A549 (cell line): ENCODE measurements around the gene XYLT1. TPM values are rescaled to one million over a fixed set of nuclear protein-coding genes. Genes with fewer than 3 reads are reported as not detected.

Source experiments
- ATAC-seq, 2 experiments: fragments of 200-7000 bp in 1 of 2; fragments of >200 bp in 1 of 2; cut with Nextera tagmentation in 1 of 2; cut with Tn5 transposase in 1 of 2; 3 replicates each; pipeline versions ENCODE4 v1.8.0 to v1.9.1; 2018 to 2020; ENCODE audit warnings: mild to moderate bottlenecking in 1 of 2, moderate library complexity in 1 of 2
- CTCF ChIA-PET: fragments of 300-600 bp; sonication (Branson Sonifier 250); formaldehyde crosslinking; extraction: SDS; loops from one replicate; lab custom pipeline; 2021; ENCODE audit warnings: antibody characterized with exemption, inconsistent platforms; lab: Yijun Ruan, JAX
- POLR2A ChIA-PET: fragments of 350-600 bp; formaldehyde crosslinking; extraction: SDS; loops from one replicate; lab custom pipeline; 2021; ENCODE audit warnings: antibody characterized with exemption, inconsistent platforms; lab: Yijun Ruan, JAX
- DNase-seq, 2 experiments: peaks; one replicate each; pipeline versions ENCODE4 v3.0.0 to v3.0.0-alpha.2; 2011 to 2016; ENCODE audit warnings: low read depth in 1 of 2, low spot score in 1 of 2
- FAIRE-seq: peaks from 2 replicates; lab custom pipeline; 2011; peaks lifted over from hg19 to GRCh38; lab: Jason Lieb, UNC
- H3K27ac ChIP-seq, 2 experiments: fragments of >200 bp; sonication (Bioruptor Twin); formaldehyde crosslinking; 3 replicates each; pipeline ENCODE4 v1.5.1; 2016 to 2017
- H3K4me1 ChIP-seq: fragments of >200 bp; sonication (Bioruptor Twin); formaldehyde crosslinking; 3 replicates; pipeline ENCODE4 v1.6.1; 2016
- H3K4me2 ChIP-seq: fragments of >200 bp; sonication (Bioruptor Twin); formaldehyde crosslinking; 3 replicates; pipeline ENCODE4 v1.6.1; 2016
- H3K4me3 ChIP-seq: fragments of >200 bp; sonication (Bioruptor Twin); formaldehyde crosslinking; 3 replicates; pipeline ENCODE4 v1.5.1; 2016
- H3K9me3 ChIP-seq: fragments of >200 bp; sonication (Bioruptor Twin); formaldehyde crosslinking; 3 replicates; pipeline ENCODE4 v1.6.1; 2016
- BCL3 ChIP-seq: fragments of >200 bp; sonication (Bioruptor Twin); formaldehyde crosslinking; IDR thresholded peaks from 3 replicates; pipeline ENCODE4 v1.6.1; 2016
- BHLHE40 ChIP-seq: IDR thresholded peaks from 2 replicates; pipeline ENCODE4 v1.6.1; 2012; ENCODE audit warnings: low read depth, low read length, inconsistent platforms
- CEBPB ChIP-seq, 2 experiments: fragments of >200 bp in 1 of 2; sonication (Bioruptor Twin) in 1 of 2; formaldehyde crosslinking in 1 of 2; IDR thresholded peaks; 2 replicates each; pipeline ENCODE4 v1.6.1; 2012 to 2016
- CHD2 ChIP-seq: fragments of 150-350 bp; IDR thresholded peaks from 2 replicates; pipeline ENCODE4 v1.6.1; 2014; ENCODE audit warnings: low read length; ENCODE audit not compliant: partially characterized antibody
- FOSB ChIP-seq: fragments of 250-450 bp; sonication (Bioruptor Pico); IDR thresholded peaks from 2 replicates; pipeline ENCODE4 v1.5.0; 2020; ENCODE audit warnings: mild to moderate bottlenecking, moderate library complexity
- FOSL2 ChIP-seq, 2 experiments: fragments of 450-650 bp in 1 of 2; fragments of >200 bp in 1 of 2; sonication (Bioruptor Twin) in 1 of 2; formaldehyde crosslinking; IDR thresholded peaks; 2 replicates each; pipeline versions ENCODE4 v1.5.0 to v1.6.1; 2016 to 2020; ENCODE audit warnings: mild to moderate bottlenecking in 1 of 2, moderate library complexity in 1 of 2
- GATA3 ChIP-seq: IDR thresholded peaks from 2 replicates; pipeline ENCODE4 v1.6.1; 2012; ENCODE audit warnings: borderline replicate concordance
- HDAC2 ChIP-seq: fragments of 200-600 bp; sonication (generic); IDR thresholded peaks from 2 replicates; pipeline ENCODE4 v1.6.1; 2016
- HOXB13 ChIP-seq: fragments of 250-450 bp; sonication (Bioruptor Pico); IDR thresholded peaks from 2 replicates; pipeline ENCODE4 v1.5.0; 2020; ENCODE audit warnings: low read depth, mild to moderate bottlenecking, moderate library complexity
- KDM5A ChIP-seq: fragments of 200-600 bp; sonication (generic); IDR thresholded peaks from 2 replicates; pipeline ENCODE4 v1.6.1; 2016; ENCODE audit warnings: antibody characterized with exemption, mild to moderate bottlenecking
- NPAS2 ChIP-seq: fragments of 250-450 bp; sonication (Bioruptor Pico); IDR thresholded peaks from 2 replicates; pipeline ENCODE4 v1.8.0; 2022; ENCODE audit warnings: mild to moderate bottlenecking, moderate library complexity, borderline replicate concordance
- PHF8 ChIP-seq: fragments of 200-600 bp; sonication (generic); IDR thresholded peaks from 2 replicates; pipeline ENCODE4 v1.6.1; 2016; ENCODE audit warnings: low read depth, mild to moderate bottlenecking, antibody characterized with exemption, moderate library complexity, borderline replicate concordance
- POLR2A ChIP-seq: IDR thresholded peaks from 2 replicates; pipeline ENCODE4 v1.6.1; 2012; ENCODE audit warnings: mild to moderate bottlenecking, low read length
- RAD21 ChIP-seq, 2 experiments: fragments of >200 bp in 1 of 2; sonication (Bioruptor Twin) in 1 of 2; formaldehyde crosslinking in 1 of 2; IDR thresholded peaks in 1 of 2; conservative IDR thresholded peaks in 1 of 2; 2 replicates in 1 of 2; 3 replicates in 1 of 2; pipeline ENCODE4 v1.6.1; 2012 to 2018; ENCODE audit warnings: inconsistent platforms in 1 of 2
- RARB ChIP-seq: fragments of 250-450 bp; sonication (Bioruptor Pico); IDR thresholded peaks from 2 replicates; pipeline ENCODE4 v1.8.0; 2021; ENCODE audit warnings: mild to moderate bottlenecking, moderate library complexity
- REST ChIP-seq: fragments of 200-600 bp; sonication (generic); IDR thresholded peaks from 2 replicates; pipeline ENCODE4 v1.6.1; 2016; ENCODE audit warnings: antibody characterized with exemption, mild to moderate bottlenecking, moderate library complexity
- SREBF2 ChIP-seq: fragments of 450-650 bp; IDR thresholded peaks from 2 replicates; pipeline ENCODE4 v1.6.1; 2014; ENCODE audit warnings: mild to moderate bottlenecking, moderate library complexity
- ZNF302 ChIP-seq: fragments of 250-450 bp; sonication (Bioruptor Pico); IDR thresholded peaks from 2 replicates; pipeline ENCODE4 v1.9.0; 2021; ENCODE audit warnings: inconsistent platforms, mild to moderate bottlenecking, moderate library complexity
- whole genome bisulfite sequencing: methylation state at CpG from one replicate; pipeline ENCODE4 v1.1.6; 2017; ENCODE audit errors: missing lambda C conversion rate; 5-methylcytosine and 5-hydroxymethylcytosine counted together
- polyA plus RNA-seq, 4 experiments: library from polyadenylated mRNA; depleted of rRNA in 3 of 4; stranded (reverse); fragments of >200 nt; fragmentation: RNase III in 1 of 4; extraction: RNeasy Plus Mini Kit Qiagen cat#74134 plus additional on column Dnase treatment in 1 of 4; gene quantifications; 2 replicates in 3 of 4; 3 replicates in 1 of 4; pipeline ENCODE4 v1.2.3, GENCODE V29; 2011 to 2017
- TF ChIP-seq, protein P1 (sequence below): fragments of >200 bp; sonication (Bioruptor Twin); formaldehyde crosslinking; IDR thresholded peaks from 3 replicates; pipeline ENCODE4 v1.5.1; 2016
- TF ChIP-seq, protein P2 (sequence below): fragments of 250-450 bp; sonication (Bioruptor Pico); IDR thresholded peaks from 2 replicates; pipeline ENCODE4 v1.5.0; 2020; ENCODE audit warnings: low read depth, mild to moderate bottlenecking, moderate library complexity

Gene XYLT1
- polyA plus RNA-seq, 2 of the 4 experiments (the other 2 are of a cell fraction) = 0.78 to 0.88 TPM

GRCh38 chr16:17228708-17229055 is 242.1 kb downstream of the XYLT1 start:
- H3K4me1 ChIP-seq = no peaks in the 10 kb centered on the region
- H3K4me2 ChIP-seq = no peak overlapping the region
- H3K27ac ChIP-seq = no peak overlapping the region
- ChIA-PET POLR2A (no interaction called here), CTCF (no interaction called here)
- H3K9me3 ChIP-seq = no peaks in the 10 kb centered on the region
- H3K4me3 ChIP-seq = no peak overlapping the region
- TF ChIP-seq POLR2A = no peak
- no peak for TF ChIP-seq REST
- TF ChIP-seq FOSB (CRISPR knock-in tag) = no peak
- TF ChIP-seq BCL3 = no peak
- TF ChIP-seq CEBPB (IDR thresholded peaks at IDR 0.05) = no peak
- TF ChIP-seq, protein P1, sequence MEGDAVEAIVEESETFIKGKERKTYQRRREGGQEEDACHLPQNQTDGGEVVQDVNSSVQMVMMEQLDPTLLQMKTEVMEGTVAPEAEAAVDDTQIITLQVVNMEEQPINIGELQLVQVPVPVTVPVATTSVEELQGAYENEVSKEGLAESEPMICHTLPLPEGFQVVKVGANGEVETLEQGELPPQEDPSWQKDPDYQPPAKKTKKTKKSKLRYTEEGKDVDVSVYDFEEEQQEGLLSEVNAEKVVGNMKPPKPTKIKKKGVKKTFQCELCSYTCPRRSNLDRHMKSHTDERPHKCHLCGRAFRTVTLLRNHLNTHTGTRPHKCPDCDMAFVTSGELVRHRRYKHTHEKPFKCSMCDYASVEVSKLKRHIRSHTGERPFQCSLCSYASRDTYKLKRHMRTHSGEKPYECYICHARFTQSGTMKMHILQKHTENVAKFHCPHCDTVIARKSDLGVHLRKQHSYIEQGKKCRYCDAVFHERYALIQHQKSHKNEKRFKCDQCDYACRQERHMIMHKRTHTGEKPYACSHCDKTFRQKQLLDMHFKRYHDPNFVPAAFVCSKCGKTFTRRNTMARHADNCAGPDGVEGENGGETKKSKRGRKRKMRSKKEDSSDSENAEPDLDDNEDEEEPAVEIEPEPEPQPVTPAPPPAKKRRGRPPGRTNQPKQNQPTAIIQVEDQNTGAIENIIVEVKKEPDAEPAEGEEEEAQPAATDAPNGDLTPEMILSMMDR = no peak
- no peak for TF ChIP-seq BHLHE40
- no peak for TF ChIP-seq RAD21 (conservative IDR thresholded peaks at IDR 0.05 in 1 of 2, IDR thresholded peaks at IDR 0.05 in 1 of 2)
- TF ChIP-seq RARB (CRISPR knock-in tag) = no peak
- TF ChIP-seq, all 56 proteins: peak for 0
- DNase-seq = no peak
- WGBS = 4% methylated on average over 1 of the region's 1 CpG
- no peak for ATAC-seq
- no peak for FAIRE-seq

- TF ChIP-seq NPAS2 (CRISPR knock-in tag) (no peak), CEBPB (IDR thresholded peaks at IDR 0.05) (no peak), ZNF302 (CRISPR knock-in tag) (no peak)
- Histone ChIP-seq H3K4me2 (no peak overlapping the region), H3K4me3 (no peak overlapping the region), H3K4me1 (no peaks in the 10 kb centered on the region), H3K27ac (no peak overlapping the region), H3K9me3 (no peaks in the 10 kb centered on the region)
- DNase-seq (peak in 1 of 2 experiments; percentile 5), FAIRE-seq (no peak), ATAC-seq (no peak)
- 18% methylated on average over 7 of the region's 7 CpGs for WGBS
- CTCF ChIA-PET = interaction anchor here (1.1 kb wide), 1 partner anchor 16 kb away, joined by 4 read pairs; no protein-coding TSS in a partner anchor
- POLR2A ChIA-PET = no interaction called here
Measured at GRCh38 chr16:17228048-17228707, 242.6 kb downstream of the XYLT1 start.

DNA sequence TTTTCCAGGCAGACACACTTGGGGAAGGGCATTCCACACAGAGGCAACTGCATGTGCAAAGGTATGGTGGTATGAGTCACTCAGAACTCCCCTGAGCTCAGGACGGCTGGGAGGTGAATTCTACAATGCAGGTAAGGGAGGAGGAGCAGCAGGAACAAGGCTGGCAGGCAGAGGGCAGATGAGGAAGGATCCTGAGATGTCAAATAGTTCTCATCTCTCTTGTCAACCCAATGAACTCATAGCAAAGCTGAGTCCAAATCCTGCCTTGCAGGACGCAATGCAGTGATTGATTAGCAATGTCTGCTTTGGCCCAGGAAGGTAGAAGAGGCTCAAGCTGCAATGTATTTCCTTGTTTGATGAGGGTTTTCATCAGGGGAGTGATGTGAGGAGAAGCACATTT is 243.5 kb downstream of the XYLT1 start:
- ChIA-PET POLR2A (no interaction called here), CTCF (interaction anchor here (1.1 kb wide), 1 partner anchor 15 kb away, joined by 4 read pairs; no protein-coding TSS in a partner anchor)
- Histone ChIP-seq H3K9me3 (no peaks in the 10 kb centered on the region), H3K27ac (no peak overlapping the region), H3K4me3 (no peak overlapping the region), H3K4me2 (no peak overlapping the region), H3K4me1 (no peaks in the 10 kb centered on the region)
- ATAC-seq = no peak
- WGBS = 13% methylated on average over 2 of the region's 2 CpGs
- no peak for DNase-seq
- no peak for FAIRE-seq
- TF ChIP-seq HOXB13 (CRISPR knock-in tag) (no peak), CHD2 (no peak), FOSL2 (IDR thresholded peaks at IDR 0.05) (no peak), FOSL2 (CRISPR knock-in tag; IDR thresholded peaks at IDR 0.05) (no peak), REST (no peak), HDAC2 (no peak), PHF8 (no peak), KDM5A (no peak), SREBF2 (no peak), GATA3 (no peak), FOSB (CRISPR knock-in tag) (no peak), ZNF302 (CRISPR knock-in tag) (no peak)
- TF ChIP-seq, protein P2, sequence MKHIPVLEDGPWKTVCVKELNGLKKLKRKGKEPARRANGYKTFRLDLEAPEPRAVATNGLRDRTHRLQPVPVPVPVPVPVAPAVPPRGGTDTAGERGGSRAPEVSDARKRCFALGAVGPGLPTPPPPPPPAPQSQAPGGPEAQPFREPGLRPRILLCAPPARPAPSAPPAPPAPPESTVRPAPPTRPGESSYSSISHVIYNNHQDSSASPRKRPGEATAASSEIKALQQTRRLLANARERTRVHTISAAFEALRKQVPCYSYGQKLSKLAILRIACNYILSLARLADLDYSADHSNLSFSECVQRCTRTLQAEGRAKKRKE = no peak
